IPS DF 4.7 (cell line): ENCODE results near the gene STX3.

Experiments
- DNase-seq: peaks from one replicate; pipeline ENCODE4 v3.0.0-alpha.2; 2013; ENCODE audit warnings: low spot score; ENCODE audit errors: extremely low read depth

STX3 gene

DNA sequence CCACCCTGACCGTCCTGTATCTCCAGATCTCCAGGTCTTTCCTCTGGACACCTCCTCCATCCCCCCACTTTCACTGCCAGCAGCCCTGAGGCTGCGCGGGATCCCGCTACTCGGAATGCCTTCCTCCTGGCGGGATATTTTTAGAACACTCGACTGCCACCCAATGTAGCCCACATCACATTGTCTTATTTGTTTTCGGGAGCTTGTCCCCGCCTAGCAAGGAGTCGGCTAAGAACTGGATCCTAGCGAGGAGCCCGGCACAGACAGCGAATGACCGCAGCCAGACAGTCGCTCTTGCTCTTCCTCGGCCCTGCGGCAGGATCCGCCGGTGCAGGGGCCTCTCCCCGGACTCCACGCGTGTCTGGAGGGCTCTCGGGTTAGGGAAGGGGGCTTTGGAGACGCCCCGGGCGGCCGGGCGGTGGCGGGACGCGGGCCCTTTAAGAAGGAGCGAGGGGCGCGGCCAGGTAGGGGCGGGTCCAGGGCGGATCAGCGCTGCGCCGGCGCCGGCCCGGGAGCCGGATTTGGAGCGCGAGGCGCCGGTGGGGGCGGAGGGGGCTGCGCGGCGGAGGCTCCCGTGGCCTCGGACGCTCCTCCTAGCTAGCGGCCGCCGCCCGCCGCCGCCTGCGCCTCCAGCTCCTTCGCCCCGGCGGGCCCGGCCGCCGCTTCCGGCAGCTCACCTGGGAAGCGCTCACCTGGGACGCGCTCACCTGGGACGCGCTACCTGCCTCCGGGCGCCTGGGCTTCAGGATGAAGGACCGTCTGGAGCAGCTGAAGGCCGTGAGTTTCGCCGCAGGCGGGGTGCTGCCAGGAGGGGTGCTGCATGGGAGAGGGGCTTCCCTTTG, at the start of gene STX3:
Gene STX3 (plus strand): TSS at position 518 of the 842 bp plus-strand sequence. CDS start 230 bp downstream, at position 748.
- no peak for DNase-seq

DNA sequence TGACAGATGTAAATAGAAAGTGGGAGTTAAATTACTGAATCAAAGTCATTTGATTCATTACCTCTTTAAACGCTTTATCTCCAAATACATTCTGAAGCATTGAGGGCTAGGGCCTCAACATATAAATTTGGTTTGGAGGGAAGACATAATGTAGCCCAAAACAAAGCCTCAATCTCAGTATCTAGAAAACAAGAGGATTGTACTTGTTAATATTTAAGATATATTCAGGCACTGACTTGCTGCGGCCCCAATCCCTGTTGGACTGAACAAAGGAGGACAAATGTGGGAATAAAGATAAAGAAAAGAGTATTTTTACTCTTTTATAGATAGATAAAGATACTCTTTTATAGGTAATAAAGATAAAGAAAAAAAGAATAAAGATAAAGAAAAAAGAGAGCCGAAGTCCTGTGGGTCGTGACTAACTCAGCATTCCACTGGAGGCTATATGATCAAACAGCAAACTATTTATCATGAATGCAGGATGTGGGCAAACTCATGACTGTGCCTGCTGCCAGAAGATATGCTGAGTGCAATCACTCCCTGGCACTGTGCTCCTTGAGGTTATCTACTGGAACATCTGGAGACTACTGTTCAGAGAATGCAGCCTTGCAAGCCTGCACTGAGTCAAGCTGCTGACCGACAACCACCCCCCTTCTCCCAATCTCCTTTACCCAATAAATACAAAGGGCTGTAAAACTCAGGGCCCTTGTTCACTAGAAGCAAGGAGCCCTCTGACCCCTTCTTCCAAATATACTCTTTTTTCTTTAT, 48.5 kb upstream of the STX3 start:
- DNase-seq: no peak

DNA sequence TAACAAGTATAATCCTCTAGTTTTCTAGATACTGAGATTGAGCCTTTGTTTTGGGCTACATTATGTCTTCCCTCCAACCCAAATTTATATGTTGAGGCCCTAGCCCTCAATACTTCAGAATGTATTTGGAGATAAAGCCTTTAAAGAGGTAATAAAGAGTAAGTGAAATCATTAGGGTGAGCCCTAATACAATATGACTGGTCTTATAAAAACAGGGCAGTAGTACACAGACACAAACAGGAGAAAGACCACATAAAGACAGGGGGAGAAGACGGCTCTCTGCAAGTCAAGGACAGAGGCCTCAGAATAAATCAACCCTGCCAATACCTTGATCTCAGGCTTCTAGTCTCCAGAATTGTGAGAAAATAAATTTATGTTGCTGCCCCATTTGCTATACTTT, 47.8 kb upstream of the STX3 start:
- no peak for DNase-seq

DNA sequence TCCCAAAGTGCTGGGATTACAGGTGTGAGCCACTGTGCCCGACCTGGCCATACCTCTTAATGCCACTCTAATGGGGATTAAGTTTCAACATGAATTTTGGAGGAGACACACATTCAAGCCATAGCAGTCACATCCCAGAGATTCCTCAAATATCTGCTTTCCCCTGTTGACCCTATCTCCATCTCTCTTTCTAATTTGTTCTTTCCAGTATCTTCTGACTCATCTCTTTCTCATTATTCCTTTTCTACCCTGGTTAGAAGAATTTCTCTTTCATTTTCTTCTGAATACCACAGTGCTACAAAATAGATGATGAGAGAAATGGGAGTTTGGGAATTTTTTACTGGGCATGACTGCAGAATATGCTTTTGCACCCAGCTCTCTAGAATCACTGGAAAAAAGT, 46.6 kb upstream of the STX3 start:
- no peak for DNase-seq

DNA sequence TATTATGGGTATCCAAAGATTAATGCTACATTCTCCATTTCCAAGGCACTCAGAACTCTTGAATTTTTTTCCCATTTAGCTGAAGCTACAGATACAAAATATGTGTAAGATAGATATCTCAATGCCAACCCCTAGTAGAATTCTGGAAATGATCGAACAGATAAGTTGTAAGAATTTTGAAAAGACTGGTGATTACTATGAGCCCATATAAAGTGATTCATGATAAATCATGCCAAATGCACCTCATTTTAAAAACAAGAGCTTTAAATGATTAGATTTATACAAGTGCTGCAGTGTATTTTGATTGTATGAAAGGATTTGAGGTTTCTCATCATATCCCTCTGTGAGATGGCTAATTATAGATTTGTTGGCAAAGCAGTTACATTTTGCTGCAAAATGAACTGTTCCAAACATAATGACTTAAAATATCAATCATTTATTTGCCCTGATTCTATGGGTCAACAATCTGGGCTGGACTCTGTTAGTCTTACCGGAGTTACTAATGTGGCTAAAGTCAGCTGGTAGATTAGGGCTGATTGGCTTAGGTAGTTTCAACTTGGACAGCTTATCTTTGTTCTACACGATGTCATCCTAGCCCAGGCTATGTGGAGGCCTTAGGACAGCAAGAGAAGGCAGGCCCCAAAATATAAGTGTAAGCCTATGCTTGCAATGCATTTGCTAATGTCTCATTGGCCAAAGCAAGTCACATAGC, 44.9 kb upstream of the STX3 start:
- no peak for DNase-seq

DNA sequence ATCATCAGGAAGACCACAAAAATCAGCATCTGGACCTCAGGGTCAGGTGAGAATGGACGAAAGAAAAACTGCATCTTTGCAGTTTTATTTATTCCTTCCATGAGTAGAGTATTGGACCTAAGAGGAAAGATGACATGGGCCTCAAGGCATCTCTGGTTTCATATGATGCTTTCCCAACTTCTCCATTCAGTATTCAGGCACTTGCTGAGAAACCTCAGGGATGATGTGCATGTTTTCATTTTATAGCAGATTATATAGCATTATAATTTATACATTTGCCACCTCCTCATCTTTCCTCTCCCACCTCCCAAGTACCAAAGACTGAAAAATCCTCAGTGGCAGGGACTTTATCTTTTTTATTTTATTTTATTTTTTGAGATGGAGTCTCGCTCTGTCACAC, 41.4 kb upstream of the STX3 start, which contains the start of gene OR10V1:
Gene OR10V1 (minus strand): TSS at position 101 of the 400 bp plus-strand sequence. CDS start 0 bp downstream, at position 101.
- DNase-seq: no peak

DNA sequence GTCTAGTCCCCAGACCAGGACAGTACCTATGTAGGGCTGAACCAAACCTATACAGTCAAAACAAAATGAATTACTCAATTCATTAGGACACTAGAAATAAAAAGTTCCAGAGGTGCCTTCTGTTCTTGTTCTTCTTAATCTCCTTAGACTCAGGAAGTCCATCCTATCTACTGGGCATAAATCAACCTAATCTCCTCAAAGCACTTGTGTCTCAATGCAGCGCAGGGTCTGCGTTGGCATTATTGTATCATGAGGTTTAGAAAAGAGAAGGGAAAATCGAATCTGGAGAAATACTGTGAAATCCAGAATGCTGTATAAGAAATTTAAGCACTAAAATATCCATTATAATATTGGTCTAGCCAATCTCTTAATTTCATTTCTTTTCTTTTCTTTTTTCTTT, 39.1 kb upstream of the STX3 start:
- no peak for DNase-seq

DNA sequence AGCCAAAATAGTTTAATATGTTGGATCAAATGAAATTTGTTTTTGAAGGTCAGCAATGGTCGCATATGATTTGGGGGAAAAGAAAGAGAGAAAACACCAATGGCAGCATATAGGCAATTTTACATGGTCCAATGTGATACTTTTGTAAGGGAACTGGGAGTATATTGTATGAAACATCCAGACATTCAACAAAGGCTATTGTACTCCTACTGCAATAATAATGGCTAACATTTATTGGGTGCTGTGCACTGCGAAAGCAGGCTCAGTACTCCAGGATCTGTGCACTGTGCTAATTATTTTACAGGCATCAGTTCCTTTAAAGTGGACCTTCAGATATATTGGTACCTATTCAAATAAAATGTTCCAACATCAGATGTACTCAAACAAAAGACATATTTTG, 35.6 kb upstream of the STX3 start:
- no peak for DNase-seq

DNA sequence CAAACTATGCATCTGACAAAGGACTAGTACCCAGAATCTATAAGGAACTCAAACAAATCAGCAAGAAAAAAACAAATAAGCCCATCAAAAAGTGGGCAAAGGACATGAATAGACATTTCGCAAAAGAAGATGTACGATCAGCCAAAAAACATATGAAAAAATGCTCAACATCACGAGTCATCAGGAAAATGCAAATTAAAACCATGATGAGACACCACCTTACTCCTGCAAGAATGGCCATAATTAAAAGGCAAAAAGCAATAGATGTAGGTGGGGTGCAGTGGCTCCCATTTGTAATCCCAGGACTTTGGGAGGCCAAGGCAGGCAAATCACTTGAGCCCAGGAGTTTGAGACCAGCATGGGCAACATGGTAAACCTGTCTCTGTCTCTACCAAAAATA, 31.1 kb upstream of the STX3 start:
- no peak for DNase-seq

DNA sequence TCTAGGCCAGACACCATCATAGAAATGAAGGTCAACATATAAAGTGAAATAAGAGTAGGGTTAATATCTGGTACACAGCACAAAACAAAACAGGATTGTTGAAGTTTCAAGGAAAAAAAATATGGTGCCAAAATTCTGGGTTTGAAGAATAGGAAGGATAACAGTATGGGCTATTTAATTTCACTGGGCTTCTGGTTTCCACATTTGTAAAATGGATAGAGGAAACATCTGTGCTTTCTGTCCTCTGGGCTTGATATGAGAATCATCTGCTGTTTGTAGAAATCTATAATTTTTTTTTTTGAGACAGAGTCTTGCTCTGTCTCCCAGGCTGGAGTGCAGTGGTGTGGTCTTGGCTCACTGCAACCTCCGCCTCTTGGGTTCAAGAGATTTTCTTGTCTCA, 27.8 kb upstream of the STX3 start:
- DNase-seq: no peak

DNA sequence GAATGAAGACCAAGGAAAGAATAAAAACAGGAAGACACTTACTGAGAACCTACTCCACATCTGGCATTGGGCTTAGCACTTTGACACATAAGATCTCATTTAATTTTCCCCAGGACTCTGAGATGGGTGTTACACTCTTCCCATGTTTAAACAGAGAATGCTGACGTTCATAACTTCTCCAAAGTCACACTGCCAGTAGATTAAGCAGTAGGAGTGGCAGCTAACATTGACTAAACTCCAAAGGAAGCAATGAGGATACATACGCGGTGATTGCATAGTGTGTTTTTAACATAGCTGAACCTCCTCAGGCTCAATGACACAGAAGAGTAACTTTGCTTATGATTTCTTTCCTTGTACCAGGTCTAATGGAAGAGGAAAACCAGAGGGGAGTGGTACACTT, 27.0 kb upstream of the STX3 start:
- no peak for DNase-seq

DNA sequence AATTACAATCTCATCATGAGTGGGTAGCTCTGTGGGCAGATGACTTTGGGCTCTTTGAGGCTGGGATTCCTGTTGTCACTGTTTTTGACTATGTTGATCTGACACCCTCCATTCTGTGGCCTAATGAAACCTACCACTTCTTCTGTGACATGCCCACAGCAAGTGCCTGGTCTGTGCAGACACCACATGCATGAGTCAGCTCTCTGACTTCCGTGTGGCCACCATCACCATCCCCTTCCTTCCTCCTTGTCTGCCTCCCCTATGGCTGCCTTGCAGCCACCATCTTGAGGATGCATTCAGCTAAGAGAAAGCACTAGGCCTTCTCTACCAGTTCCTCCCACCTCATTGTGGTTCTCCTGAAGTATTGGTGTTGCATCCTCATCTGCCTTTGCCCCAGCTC, 26.3 kb upstream of the STX3 start:
- DNase-seq: no peak

DNA sequence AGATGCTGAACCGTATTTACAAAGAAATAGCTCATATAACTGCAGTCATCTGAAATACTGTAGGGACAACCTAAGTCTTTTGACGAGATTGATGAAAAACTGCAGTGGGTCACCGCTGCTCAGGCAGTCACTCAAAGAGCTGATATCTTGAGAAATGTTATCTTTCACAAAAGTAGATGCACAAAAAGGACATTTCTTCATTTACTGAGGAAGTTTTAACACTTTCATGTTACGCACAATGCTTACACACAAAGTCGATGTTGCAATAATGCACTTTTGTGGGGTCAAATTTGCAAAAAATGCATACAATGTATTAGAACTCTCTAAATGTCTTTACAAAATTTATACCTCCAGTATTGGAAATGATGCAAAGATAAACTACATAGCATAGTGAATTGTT, 25.3 kb upstream of the STX3 start:
- no peak for DNase-seq

DNA sequence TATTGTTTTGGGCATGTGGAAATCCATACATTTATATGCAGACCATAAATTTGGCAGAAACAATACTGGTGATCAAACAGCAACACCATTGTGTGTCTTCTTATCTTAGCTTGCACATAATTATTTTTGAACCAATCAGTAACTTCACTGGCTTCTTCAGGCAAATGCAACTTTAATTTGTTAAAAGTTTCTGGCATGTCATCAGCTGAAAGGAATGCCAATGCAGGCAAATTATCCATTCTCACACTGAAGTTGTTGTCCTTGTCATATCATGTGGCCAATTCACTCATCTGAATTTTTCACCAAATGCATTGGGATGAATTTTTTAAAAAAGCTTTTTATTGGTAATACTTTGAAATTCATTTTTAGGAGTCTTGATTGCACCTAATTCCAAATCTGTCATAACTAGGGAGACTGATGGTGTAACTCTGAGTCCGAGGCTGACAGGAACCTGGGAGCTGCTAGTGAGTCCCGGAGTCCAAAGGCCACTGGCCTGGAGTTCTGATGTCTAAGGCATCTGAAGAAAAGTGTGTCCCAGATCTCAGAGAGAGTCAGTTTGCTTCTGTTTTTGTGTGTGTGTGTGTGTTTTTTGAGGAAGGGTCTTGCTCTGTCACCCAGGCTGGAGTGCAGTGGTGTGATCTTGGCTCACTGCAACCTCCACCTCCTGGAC, 24.1 kb upstream of the STX3 start:
- DNase-seq: no peak

DNA sequence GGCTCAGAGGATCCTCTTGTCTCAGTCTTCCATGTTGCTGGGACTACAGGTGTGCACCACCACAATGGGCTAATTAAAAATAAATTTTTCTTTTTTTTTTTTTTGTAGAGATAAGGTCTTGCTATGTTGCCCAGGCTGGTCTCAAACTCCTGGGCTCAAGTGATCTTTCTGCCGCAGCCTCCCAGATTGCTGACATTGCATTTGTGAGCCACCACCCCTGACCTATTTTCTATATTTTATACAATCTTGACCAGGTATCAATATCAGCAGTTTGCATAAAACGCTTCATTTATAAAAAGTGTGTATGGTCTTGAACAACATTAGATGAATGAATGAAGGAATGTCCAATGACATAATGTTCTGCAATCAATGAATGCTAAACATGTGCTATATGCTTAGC, 9.1 kb upstream of the STX3 start:
- no peak for DNase-seq

DNA sequence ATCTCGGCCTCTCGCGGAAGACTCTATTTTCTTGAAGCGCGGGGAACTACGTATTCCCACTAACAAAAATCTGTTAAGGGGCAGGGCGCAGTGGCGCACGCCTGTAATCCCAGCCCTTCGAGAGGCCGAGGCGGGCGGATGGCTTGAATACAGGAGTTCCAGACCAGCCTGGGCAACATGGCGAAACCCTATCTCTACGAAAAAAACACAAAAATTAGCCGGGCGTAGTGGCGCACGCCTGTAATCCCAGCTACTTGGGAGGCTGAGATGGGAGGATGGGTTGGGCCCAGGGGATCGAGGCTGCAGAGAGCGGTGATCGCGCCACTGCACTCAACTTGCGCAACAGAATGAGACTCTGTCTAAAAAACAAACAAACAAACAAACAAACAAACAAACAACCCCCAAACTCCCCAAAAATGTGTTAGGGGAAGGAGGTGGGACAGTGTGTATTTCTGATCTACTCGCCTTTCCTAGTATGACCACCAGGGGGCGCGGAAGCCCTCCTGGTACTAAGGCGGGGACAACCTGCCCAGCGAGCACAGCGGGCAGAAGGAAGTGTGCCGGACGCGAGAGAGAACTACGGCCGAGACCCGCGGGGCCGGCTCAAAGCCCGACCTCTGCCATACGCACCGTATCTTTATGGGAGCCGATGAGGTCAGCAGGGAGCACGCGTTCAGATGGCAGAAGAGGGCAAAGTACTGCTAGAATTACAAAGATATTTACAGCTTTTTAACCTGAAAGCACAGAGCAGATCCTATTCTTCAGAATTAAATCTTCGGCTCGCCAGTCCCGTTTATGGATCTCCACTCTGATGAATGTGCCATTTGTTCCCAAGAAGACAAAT, 1.3 kb upstream of the STX3 start:
- no peak for DNase-seq

DNA sequence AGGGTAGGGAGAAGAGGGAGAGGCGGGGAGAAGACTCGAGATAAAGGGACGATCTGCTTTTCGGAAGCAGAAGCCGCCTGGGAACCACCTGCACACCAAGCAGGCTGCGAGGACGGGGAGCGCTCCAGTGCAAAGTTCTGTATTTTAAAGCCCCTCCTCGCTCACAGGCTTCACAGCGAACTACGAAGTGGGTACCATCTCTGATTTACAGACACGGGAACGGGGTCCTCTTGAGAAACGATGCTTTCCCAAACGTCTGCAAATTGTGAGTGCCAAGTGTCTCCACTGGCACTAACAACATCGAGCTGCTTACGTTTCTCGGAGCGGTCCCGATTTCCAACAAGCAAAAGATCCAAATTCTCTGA, 700 bp upstream of the STX3 start:
- no peak for DNase-seq

DNA sequence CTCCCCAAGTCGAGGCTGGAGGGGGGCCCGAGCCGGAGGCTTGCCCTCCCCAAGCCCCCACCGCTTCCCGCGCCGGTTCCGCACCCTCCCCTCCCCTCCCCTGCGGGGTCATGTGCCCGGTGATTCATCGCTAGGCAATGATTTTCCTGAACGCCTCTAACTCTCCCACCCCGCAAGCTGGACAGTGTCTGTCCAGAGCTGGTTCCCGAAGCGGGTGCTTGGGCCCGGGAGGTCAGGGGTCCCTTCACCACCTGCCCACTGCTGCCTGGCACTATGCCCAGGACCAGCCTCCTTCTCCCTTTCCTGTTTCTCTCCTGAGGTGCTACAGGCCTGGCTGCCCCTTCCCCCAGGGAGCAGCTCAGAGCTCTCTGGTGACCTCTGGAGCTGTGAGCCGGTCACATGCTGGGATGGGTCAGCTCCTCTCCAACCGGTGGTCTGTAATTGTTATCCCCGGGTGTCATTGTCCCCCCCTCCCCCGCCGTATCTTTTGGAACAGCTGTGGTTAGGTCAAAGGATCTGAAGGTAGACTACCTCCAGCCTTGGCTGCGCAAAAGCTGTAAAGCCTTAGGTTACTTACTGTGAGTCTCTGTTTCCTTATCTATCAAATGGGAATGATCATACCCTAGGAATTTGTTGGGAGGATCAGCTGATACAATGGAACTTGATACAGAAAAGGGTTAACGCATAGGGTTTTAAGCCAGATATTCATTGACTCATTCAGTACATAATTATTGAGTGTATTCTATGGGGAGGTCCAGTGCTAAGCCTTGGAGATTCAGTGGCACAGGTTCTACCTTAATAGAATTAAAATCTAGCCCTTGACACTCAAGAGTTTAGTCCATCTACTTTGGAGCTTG, 753 bp downstream of the STX3 start:
- no peak for DNase-seq

DNA sequence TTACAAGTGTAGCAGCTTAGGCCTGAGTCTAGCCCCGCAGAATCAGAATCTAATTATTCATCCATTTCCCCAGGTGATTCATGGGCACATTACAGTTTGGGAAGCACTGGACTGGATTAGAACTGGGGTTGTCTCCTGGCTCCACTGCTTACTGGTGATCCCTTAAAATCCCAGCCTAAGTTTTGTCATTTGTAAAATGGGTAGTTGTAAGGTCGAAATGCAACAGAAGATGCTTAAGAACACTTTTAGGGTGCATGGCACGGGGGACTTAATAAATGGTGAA, 1.3 kb downstream of the STX3 start:
- no peak for DNase-seq

DNA sequence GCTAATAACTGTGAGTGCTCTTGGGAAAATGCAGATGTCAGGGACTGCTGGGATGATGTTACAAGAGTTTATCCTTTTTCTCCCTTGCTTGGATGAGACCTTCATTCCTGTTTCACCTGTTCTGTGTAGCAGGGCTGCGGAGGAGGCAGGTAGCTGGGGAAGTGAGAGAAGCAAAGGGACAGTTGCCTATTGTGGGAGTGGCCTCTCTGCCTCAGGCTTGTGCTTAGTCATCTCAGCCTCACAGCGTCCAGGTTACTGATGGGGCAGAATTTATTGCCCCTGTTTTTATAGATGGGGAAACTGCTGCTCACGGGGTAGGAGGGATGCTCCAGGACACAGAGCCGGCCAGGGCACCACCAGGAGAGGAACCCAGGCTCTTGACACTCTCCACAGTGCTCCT, 1.7 kb downstream of the STX3 start:
- DNase-seq: no peak
